Right lobe of liver (tissue), 4 donors: Measurements from ENCODE around the gene MAPK4.

Experiments
- POLR2A ChIP-seq: fragments of 450-650 bp; IDR thresholded peaks from one replicate; pipeline ENCODE4 v1.6.1; 2017; ENCODE audit warnings: antibody characterized with exemption, mild to moderate bottlenecking
- TF ChIP-seq, protein P1 (sequence below), 4 donors: fragments of 200-600 bp in 3 of 4; fragments of 450-650 bp in 1 of 4; IDR thresholded peaks; one replicate each; pipeline versions ENCODE4 v1.5.1 to v1.8.0; 2016 to 2022; ENCODE audit warnings: antibody characterized with exemption in 4 of 4, mild to moderate bottlenecking in 2 of 4
- donor health status: DM: no; HTN: no; CAD: no.
- donor health status: DM: no; HTN: no; CAD: no.
- donor health status: DM: no; HTN: yes; CAD: no.

DNA sequence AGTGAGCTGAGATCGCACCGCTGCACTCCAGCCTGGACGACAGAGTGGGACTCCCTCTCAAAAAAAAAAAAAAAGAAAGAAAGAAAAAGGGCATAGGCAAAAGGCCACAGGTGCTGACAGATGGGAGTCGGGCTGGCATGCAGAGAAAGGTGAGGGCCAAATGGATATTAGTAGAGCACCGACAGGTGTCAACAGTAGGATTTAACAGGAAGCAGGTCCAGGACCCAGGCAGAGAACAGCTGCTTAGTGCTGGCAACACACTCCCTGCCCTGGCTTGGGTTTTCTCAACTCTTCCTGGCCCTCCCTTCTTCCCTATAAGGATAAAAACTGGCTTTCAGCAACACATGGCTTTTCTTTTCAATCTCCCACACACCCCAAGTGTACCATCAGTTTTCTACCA, 175.0 kb downstream of the MAPK4 start:
- TF ChIP-seq, protein P1, sequence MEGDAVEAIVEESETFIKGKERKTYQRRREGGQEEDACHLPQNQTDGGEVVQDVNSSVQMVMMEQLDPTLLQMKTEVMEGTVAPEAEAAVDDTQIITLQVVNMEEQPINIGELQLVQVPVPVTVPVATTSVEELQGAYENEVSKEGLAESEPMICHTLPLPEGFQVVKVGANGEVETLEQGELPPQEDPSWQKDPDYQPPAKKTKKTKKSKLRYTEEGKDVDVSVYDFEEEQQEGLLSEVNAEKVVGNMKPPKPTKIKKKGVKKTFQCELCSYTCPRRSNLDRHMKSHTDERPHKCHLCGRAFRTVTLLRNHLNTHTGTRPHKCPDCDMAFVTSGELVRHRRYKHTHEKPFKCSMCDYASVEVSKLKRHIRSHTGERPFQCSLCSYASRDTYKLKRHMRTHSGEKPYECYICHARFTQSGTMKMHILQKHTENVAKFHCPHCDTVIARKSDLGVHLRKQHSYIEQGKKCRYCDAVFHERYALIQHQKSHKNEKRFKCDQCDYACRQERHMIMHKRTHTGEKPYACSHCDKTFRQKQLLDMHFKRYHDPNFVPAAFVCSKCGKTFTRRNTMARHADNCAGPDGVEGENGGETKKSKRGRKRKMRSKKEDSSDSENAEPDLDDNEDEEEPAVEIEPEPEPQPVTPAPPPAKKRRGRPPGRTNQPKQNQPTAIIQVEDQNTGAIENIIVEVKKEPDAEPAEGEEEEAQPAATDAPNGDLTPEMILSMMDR (IDR thresholded peaks at IDR 0.05), result no peak
- no peak for TF ChIP-seq POLR2A
